KG1 (cell line): ENCODE data around the gene GABRB1.
A peak's percentile ranks its signal among the peaks of the same experiment; 100 is the strongest.

Experiments
- DNase-seq: peaks from one replicate; lab custom pipeline; 2025; lab: John Stamatoyannopoulos, UW

Gene GABRB1

GRCh38 chr4:47386561-47387235, 355.3 kb downstream of the GABRB1 start:
- DNase-seq = no peak

- DNase-seq = no peak
These were observed 359.2 kb downstream of the GABRB1 start for GRCh38 chr4:47390428-47391125.

GRCh38 chr4:47391256-47391655, 359.9 kb downstream of the GABRB1 start:
- DNase-seq = no peak

GRCh38 chr4:47406408-47406807, 375.0 kb downstream of the GABRB1 start:
- DNase-seq = no peak

- no peak for DNase-seq
These were observed 378.9 kb downstream of the GABRB1 start for GRCh38 chr4:47410271-47410670.

- no peak for DNase-seq
These were observed 382.2 kb downstream of the GABRB1 start for GRCh38 chr4:47413521-47413920.

GRCh38 chr4:47415719-47416118, 384.4 kb downstream of the GABRB1 start:
- no peak for DNase-seq

- no peak for DNase-seq
These were observed 386.8 kb downstream of the GABRB1 start for GRCh38 chr4:47418147-47418546.

GRCh38 chr4:47419296-47419695, 387.9 kb downstream of the GABRB1 start:
- no peak for DNase-seq

GRCh38 chr4:47425628-47426027, 394.3 kb downstream of the GABRB1 start:
- no peak for DNase-seq

- no peak for DNase-seq
These were observed 396.6 kb downstream of the GABRB1 start for GRCh38 chr4:47427935-47428334.

GRCh38 chr4:47432749-47433148, 401.4 kb downstream of the GABRB1 start:
- DNase-seq = no peak

GRCh38 chr4:47434931-47435330, 403.6 kb downstream of the GABRB1 start:
- no peak for DNase-seq

GRCh38 chr4:47442980-47443379, 411.6 kb downstream of the GABRB1 start:
- peak; percentile 54 for DNase-seq

- no peak for DNase-seq
These were observed 412.7 kb downstream of the GABRB1 start for GRCh38 chr4:47444031-47444430.

- DNase-seq = no peak
These were observed 420.3 kb downstream of the GABRB1 start for GRCh38 chr4:47451657-47452056.

GRCh38 chr4:47462799-47463234, 431.4 kb downstream of the GABRB1 start:
- no peak for DNase-seq

GRCh38 chr4:47463235-47463956, 432.0 kb downstream of the GABRB1 start, which contains the start of gene COMMD8:
Gene COMMD8 (minus strand): TSS chr4:47463702. CDS start chr4:47463651, 51 bp downstream.
- peak; percentile 94 for DNase-seq

GRCh38 chr4:47465004-47465403, 433.6 kb downstream of the GABRB1 start:
- DNase-seq = no peak

- no peak for DNase-seq
These were observed 434.9 kb downstream of the GABRB1 start for GRCh38 chr4:47466056-47466785.

- no peak for DNase-seq
These were observed 437.5 kb downstream of the GABRB1 start for GRCh38 chr4:47468706-47469365.

GRCh38 chr4:47469951-47470350, 438.6 kb downstream of the GABRB1 start:
- no peak for DNase-seq
